ENCODE measurements around the gene EPHB2. TPM values are rescaled to one million over a fixed set of nuclear protein-coding genes. Genes with fewer than 3 reads are reported as not detected.

The EPHB2 gene
- total RNA-seq, 1 donor from 2014 or later = 10.7 TPM

DNA sequence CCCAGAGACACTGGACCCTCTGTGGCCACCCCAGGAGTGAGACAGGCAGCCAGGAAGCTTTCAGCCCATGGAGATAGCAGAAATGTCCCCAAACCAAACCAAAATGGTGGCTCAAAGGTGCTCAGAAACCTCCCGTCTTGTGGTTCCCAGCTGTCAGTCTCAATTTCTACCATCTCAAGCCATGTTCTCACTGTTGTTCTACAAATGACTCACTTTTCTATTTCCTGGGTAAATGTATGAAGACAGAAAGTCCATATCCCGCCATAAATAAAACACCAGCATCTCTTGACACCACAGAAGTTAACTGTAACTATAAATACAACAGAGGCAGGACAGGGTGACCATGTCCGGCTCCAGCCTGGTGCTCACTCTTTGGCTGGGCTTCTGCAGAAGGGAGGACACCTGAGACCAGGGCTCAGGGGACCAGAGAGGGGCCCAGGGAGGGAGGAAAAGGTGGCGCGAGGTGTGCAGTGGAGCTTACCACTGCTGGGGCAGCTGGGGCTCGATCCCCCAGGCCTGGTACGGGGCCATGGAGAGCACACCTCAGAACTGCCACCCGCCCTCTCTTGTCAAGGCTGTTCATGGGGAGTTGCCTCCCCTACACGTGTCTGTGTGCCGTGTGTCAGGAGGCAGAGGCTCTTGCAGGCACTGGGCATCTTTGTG, 43.6 kb downstream of the EPHB2 start:
- no peaks in the 10 kb centered on the region for H3K36me3 Mint-ChIP-seq (ENCODE audit: low read depth, unreplicated experiment)
- peak overlapping the region; percentile 36 for H3K27ac Mint-ChIP-seq (ENCODE audit: unreplicated experiment)
- TF ChIP-seq CTCF (IDR thresholded peaks at IDR 0.05; ENCODE audit: unreplicated experiment) = no peak
- H3K4me1 Mint-ChIP-seq (ENCODE audit: unreplicated experiment) = peaks cover 5% of the 10 kb centered on the region
- DNase-seq (ENCODE audit: low spot score) = no peak
- H3K27me3 Mint-ChIP-seq (ENCODE audit: unreplicated experiment) = no peaks in the 10 kb centered on the region
- H3K9me3 Mint-ChIP-seq (ENCODE audit: unreplicated experiment) = no peaks in the 10 kb centered on the region
- H3K4me3 Mint-ChIP-seq (ENCODE audit: unreplicated experiment) = no peak overlapping the region

DNA sequence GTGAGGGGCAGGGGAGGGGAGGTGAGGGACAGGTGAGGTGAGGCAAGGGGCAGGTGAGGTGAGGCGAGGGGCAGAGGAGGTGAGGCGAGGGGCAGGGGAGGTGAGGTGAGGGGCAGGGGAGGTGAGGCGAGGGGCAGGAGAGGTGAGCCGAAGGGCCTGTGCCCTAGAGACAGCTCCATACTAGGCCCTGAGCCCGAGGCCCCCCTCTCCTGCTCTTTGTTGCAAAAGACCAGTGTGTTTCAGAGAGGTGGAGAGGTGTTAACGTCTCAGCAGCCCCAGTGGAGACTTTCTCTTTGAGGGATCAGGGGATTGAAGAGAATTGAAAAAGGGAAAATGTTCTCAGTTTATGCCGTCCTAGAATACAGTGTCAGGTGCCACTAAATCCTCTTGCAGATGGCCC, 44.2 kb downstream of the EPHB2 start:
- no peak for TF ChIP-seq CTCF (IDR thresholded peaks at IDR 0.05; ENCODE audit: unreplicated experiment)
- H3K4me3 Mint-ChIP-seq (ENCODE audit: unreplicated experiment) = no peak overlapping the region
- H3K27ac Mint-ChIP-seq (ENCODE audit: unreplicated experiment) = no peak overlapping the region
- no peak for DNase-seq (ENCODE audit: low spot score)
- no peaks in the 10 kb centered on the region for H3K27me3 Mint-ChIP-seq (ENCODE audit: unreplicated experiment)
- H3K9me3 Mint-ChIP-seq (ENCODE audit: unreplicated experiment) = no peaks in the 10 kb centered on the region
- H3K36me3 Mint-ChIP-seq (ENCODE audit: low read depth, unreplicated experiment) = no peaks in the 10 kb centered on the region
- peaks cover 5% of the 10 kb centered on the region for H3K4me1 Mint-ChIP-seq (ENCODE audit: unreplicated experiment)

DNA sequence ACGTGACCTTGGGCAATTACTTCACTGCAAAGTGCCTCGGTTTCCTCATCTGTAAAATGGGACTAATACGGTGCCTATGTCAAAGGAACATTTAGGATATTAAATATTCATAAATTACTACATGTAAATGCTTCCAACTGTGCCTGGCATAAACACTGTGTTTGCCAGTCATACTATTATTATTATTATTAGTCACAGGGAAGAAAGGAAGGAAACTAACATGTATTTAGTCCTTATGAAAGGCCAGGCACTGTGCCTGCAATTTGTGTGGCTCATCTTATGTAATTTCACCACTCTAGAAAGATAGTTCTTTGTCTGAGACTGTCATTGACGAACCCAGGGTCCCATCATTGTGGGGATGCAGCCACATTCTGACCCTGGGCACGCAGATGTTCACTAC, 45.0 kb downstream of the EPHB2 start:
- Mint-ChIP-seq H3K27ac (ENCODE audit: unreplicated experiment) (no peak overlapping the region), H3K4me3 (ENCODE audit: unreplicated experiment) (no peak overlapping the region), H3K4me1 (ENCODE audit: unreplicated experiment) (no peaks in the 10 kb centered on the region), H3K36me3 (ENCODE audit: low read depth, unreplicated experiment) (no peaks in the 10 kb centered on the region), H3K9me3 (ENCODE audit: unreplicated experiment) (no peaks in the 10 kb centered on the region), H3K27me3 (ENCODE audit: unreplicated experiment) (no peaks in the 10 kb centered on the region)
- no peak for TF ChIP-seq CTCF (IDR thresholded peaks at IDR 0.05; ENCODE audit: unreplicated experiment)
- DNase-seq (ENCODE audit: low spot score) = no peak

DNA sequence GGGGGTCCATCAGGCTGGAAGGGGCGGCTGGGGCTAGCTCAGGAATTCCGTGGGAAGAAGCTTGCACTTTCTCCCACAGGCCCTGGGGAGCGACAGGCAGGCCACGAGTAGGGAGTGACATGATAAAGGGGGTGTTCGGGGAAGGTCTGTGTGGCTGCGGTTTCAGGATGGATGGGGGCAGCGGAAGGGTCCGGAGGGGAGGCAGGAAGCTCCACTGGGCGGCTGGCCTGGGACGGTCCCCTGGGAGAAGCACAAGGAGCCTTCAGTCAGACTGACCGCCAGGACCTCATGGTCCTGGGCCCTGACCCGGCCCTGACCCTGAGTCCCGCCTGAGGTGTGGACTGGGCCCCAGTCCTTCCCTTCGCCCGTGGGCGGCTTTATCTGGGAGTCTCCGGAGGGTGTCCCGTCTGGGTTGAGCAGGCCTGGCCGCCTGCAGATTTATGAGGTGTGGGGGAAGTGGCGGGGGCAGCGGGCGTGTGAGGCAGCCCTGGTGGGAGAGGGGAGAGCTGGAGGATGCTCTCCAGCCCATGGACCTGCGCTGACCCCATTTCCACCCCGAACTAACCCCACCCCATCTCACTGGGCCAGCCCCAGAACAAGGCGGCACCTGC, 45.6 kb downstream of the EPHB2 start:
- no peaks in the 10 kb centered on the region for H3K36me3 Mint-ChIP-seq (ENCODE audit: low read depth, unreplicated experiment)

More for the DNA sequence above, 45.6 kb downstream of the EPHB2 start:
- Mint-ChIP-seq H3K27ac (ENCODE audit: unreplicated experiment) (no peak overlapping the region), H3K27me3 (ENCODE audit: unreplicated experiment) (no peaks in the 10 kb centered on the region), H3K4me1 (ENCODE audit: unreplicated experiment) (no peaks in the 10 kb centered on the region), H3K4me3 (ENCODE audit: unreplicated experiment) (no peak overlapping the region), H3K9me3 (ENCODE audit: unreplicated experiment) (no peaks in the 10 kb centered on the region)
- no peak for DNase-seq (ENCODE audit: low spot score)
- TF ChIP-seq CTCF (IDR thresholded peaks at IDR 0.05; ENCODE audit: unreplicated experiment) = no peak

Data from endothelial cell (in vitro differentiated cells).